ENCODE measurements around the gene UBQLNL.

GRCh38 chr11:5514841-5515240 lies 1.7 kb downstream of the UBQLNL start:
- TF ChIP-seq CTCF (IDR thresholded peaks at IDR 0.05 in 8 of 11, conservative IDR thresholded peaks at IDR 0.05 in 3 of 11) (no peak), POLR2A (IDR thresholded peaks at IDR 0.05) (no peak)
